IgD-negative memory B cell (primary cell): Measurements from ENCODE around the gene RBMS3. TPM values are rescaled to one million over a fixed set of nuclear protein-coding genes. Genes with fewer than 3 reads are reported as not detected.
"Not testable (repeated sequence)": the region's sequence is repeated elsewhere in the genome, so short reads cannot be mapped to it uniquely, and the experiment has no call there.

Experiments
- H3K27ac Mint-ChIP-seq, 3 donors: one replicate each; pipeline ENCODE4 v1.8.0; 2020 to 2022; ENCODE audit warnings: mild to moderate bottlenecking in 3 of 3, mixed read lengths in 3 of 3, moderate library complexity in 1 of 3
- H3K27me3 Mint-ChIP-seq: one replicate; pipeline ENCODE4 v1.8.0; 2021; ENCODE audit warnings: mixed read lengths
- H3K36me3 Mint-ChIP-seq: one replicate; pipeline ENCODE4 v1.8.0; 2020; ENCODE audit warnings: mild to moderate bottlenecking, mixed read lengths
- H3K4me1 Mint-ChIP-seq, 3 donors: one replicate each; pipeline ENCODE4 v1.8.0; 2020 to 2022; ENCODE audit warnings: mixed read lengths in 3 of 3, mild to moderate bottlenecking in 1 of 3
- H3K4me3 Mint-ChIP-seq, 4 donors: one replicate each; pipeline ENCODE4 v1.8.0; 2020 to 2022; ENCODE audit warnings: mild to moderate bottlenecking in 4 of 4, mixed read lengths in 4 of 4, moderate library complexity in 3 of 4
- H3K9me3 Mint-ChIP-seq, 3 donors: one replicate each; pipeline ENCODE4 v1.8.0; 2020 to 2021; ENCODE audit warnings: mixed read lengths in 3 of 3, mild to moderate bottlenecking in 1 of 3
- polyA plus RNA-seq: library from polyadenylated mRNA; unstranded; fragments of 300-500 nt; fragmentation: Illumina TruSeq; gene quantifications from one replicate; pipeline ENCODE4 v1.2.3, GENCODE V29; 2021

Gene RBMS3
- polyA plus RNA-seq = not detected

- H3K27ac Mint-ChIP-seq = no peak within 1 kb of the TSS
Measured at GRCh38 chr3:29280404-29281093, at the start of gene RBMS3. TSS of gene RBMS3 (plus strand) at chr3:29281071.

GRCh38 chr3:29233126-29233525, 47.7 kb upstream of the RBMS3 start:
- not testable (repeated sequence) for H3K27me3 Mint-ChIP-seq, H3K4me3 Mint-ChIP-seq, H3K27ac Mint-ChIP-seq, H3K36me3 Mint-ChIP-seq, H3K9me3 Mint-ChIP-seq, H3K4me1 Mint-ChIP-seq

More at GRCh38 chr3:29280404-29281093, at the start of gene RBMS3:
- peaks cover 31% of the 10 kb centered on the region for H3K27me3 Mint-ChIP-seq
- H3K4me3 Mint-ChIP-seq = peak within 1 kb of the TSS in 2 of 4 donors; percentile 74
- H3K9me3 Mint-ChIP-seq = peaks cover 0 to 7% (median 0%) of the 10 kb centered on the region in 3 donors
- peaks cover 2 to 14% (median 12%) of the 10 kb centered on the region in 3 donors for H3K4me1 Mint-ChIP-seq
- no peaks in the 10 kb centered on the region for H3K36me3 Mint-ChIP-seq

- Mint-ChIP-seq H3K9me3 (peaks cover 0 to 3% (median 0%) of the 10 kb centered on the region in 3 donors), H3K4me1 (no peaks in the 10 kb centered on the region), H3K27me3 (no peaks in the 10 kb centered on the region), H3K27ac (no peak overlapping the region), H3K36me3 (no peaks in the 10 kb centered on the region), H3K4me3 (no peak overlapping the region)
Measured at GRCh38 chr3:29236146-29236840, 44.6 kb upstream of the RBMS3 start.

- no peaks in the 10 kb centered on the region for H3K27me3 Mint-ChIP-seq
Measured at GRCh38 chr3:29239376-29239775, 41.5 kb upstream of the RBMS3 start.

GRCh38 chr3:29240248-29240647, 40.6 kb upstream of the RBMS3 start:
- Mint-ChIP-seq H3K27ac (no peak overlapping the region), H3K27me3 (no peaks in the 10 kb centered on the region), H3K4me3 (no peak overlapping the region), H3K4me1 (no peaks in the 10 kb centered on the region), H3K9me3 (peaks cover 0 to 3% (median 0%) of the 10 kb centered on the region in 3 donors), H3K36me3 (peaks cover 1% of the 10 kb centered on the region)

More at GRCh38 chr3:29239376-29239775, 41.5 kb upstream of the RBMS3 start:
- H3K4me3 Mint-ChIP-seq = no peak overlapping the region
- no peaks in the 10 kb centered on the region for H3K4me1 Mint-ChIP-seq
- no peak overlapping the region for H3K27ac Mint-ChIP-seq
- peaks cover 0 to 3% (median 0%) of the 10 kb centered on the region in 3 donors for H3K9me3 Mint-ChIP-seq
- H3K36me3 Mint-ChIP-seq = peaks cover 1% of the 10 kb centered on the region

GRCh38 chr3:29240887-29241286, 40.0 kb upstream of the RBMS3 start:
- Mint-ChIP-seq H3K27ac (no peak overlapping the region), H3K4me1 (no peaks in the 10 kb centered on the region)

GRCh38 chr3:29241855-29242254, 39.0 kb upstream of the RBMS3 start:
- H3K4me1 Mint-ChIP-seq = no peaks in the 10 kb centered on the region
- no peaks in the 10 kb centered on the region for H3K9me3 Mint-ChIP-seq

More at GRCh38 chr3:29240887-29241286, 40.0 kb upstream of the RBMS3 start:
- peaks cover 0 to 3% (median 0%) of the 10 kb centered on the region in 3 donors for H3K9me3 Mint-ChIP-seq
- H3K36me3 Mint-ChIP-seq = peaks cover 1% of the 10 kb centered on the region
- no peak overlapping the region for H3K4me3 Mint-ChIP-seq
- no peaks in the 10 kb centered on the region for H3K27me3 Mint-ChIP-seq

GRCh38 chr3:29242296-29242695, 38.6 kb upstream of the RBMS3 start:
- Mint-ChIP-seq H3K27me3 (no peaks in the 10 kb centered on the region), H3K9me3 (no peaks in the 10 kb centered on the region), H3K36me3 (peaks cover 1% of the 10 kb centered on the region), H3K4me3 (no peak overlapping the region), H3K4me1 (no peaks in the 10 kb centered on the region), H3K27ac (no peak overlapping the region)

More at GRCh38 chr3:29241855-29242254, 39.0 kb upstream of the RBMS3 start:
- peaks cover 1% of the 10 kb centered on the region for H3K36me3 Mint-ChIP-seq
- no peaks in the 10 kb centered on the region for H3K27me3 Mint-ChIP-seq
- H3K4me3 Mint-ChIP-seq = no peak overlapping the region
- H3K27ac Mint-ChIP-seq = no peak overlapping the region

GRCh38 chr3:29245441-29245840, 35.4 kb upstream of the RBMS3 start:
- Mint-ChIP-seq H3K9me3 (no peaks in the 10 kb centered on the region), H3K36me3 (peaks cover 1% of the 10 kb centered on the region), H3K4me3 (no peak overlapping the region), H3K27ac (peak overlapping the region in 1 of 3 donors; percentile 23), H3K27me3 (no peaks in the 10 kb centered on the region), H3K4me1 (no peaks in the 10 kb centered on the region)

GRCh38 chr3:29247088-29247745, 33.7 kb upstream of the RBMS3 start:
- no peaks in the 10 kb centered on the region for H3K4me1 Mint-ChIP-seq
- H3K4me3 Mint-ChIP-seq = no peak overlapping the region
- no peaks in the 10 kb centered on the region for H3K36me3 Mint-ChIP-seq
- H3K9me3 Mint-ChIP-seq = no peaks in the 10 kb centered on the region
- no peak overlapping the region for H3K27ac Mint-ChIP-seq
- H3K27me3 Mint-ChIP-seq = no peaks in the 10 kb centered on the region

GRCh38 chr3:29249829-29250345, 31.0 kb upstream of the RBMS3 start:
- H3K4me1 Mint-ChIP-seq = no peaks in the 10 kb centered on the region
- no peaks in the 10 kb centered on the region for H3K27me3 Mint-ChIP-seq
- no peak overlapping the region for H3K27ac Mint-ChIP-seq
- H3K9me3 Mint-ChIP-seq = no peaks in the 10 kb centered on the region
- H3K36me3 Mint-ChIP-seq = no peaks in the 10 kb centered on the region
- no peak overlapping the region for H3K4me3 Mint-ChIP-seq

GRCh38 chr3:29255854-29256696, 24.8 kb upstream of the RBMS3 start:
- no peaks in the 10 kb centered on the region for H3K4me1 Mint-ChIP-seq
- no peaks in the 10 kb centered on the region for H3K36me3 Mint-ChIP-seq
- no peak overlapping the region for H3K4me3 Mint-ChIP-seq
- H3K27ac Mint-ChIP-seq = no peak overlapping the region
- no peaks in the 10 kb centered on the region for H3K27me3 Mint-ChIP-seq
- no peaks in the 10 kb centered on the region for H3K9me3 Mint-ChIP-seq

GRCh38 chr3:29258161-29258560, 22.7 kb upstream of the RBMS3 start:
- Mint-ChIP-seq H3K27ac (no peak overlapping the region), H3K4me3 (no peak overlapping the region), H3K36me3 (no peaks in the 10 kb centered on the region), H3K4me1 (no peaks in the 10 kb centered on the region), H3K27me3 (no peaks in the 10 kb centered on the region), H3K9me3 (no peaks in the 10 kb centered on the region)

GRCh38 chr3:29261119-29261518, 19.8 kb upstream of the RBMS3 start:
- Mint-ChIP-seq H3K27me3 (no peaks in the 10 kb centered on the region), H3K27ac (no peak overlapping the region), H3K36me3 (no peaks in the 10 kb centered on the region), H3K4me3 (no peak overlapping the region), H3K4me1 (no peaks in the 10 kb centered on the region), H3K9me3 (no peaks in the 10 kb centered on the region)
